HepG2 (cell line): Measurements from ENCODE around the gene PLA2G4F. TPM values are rescaled to one million over a fixed set of nuclear protein-coding genes. Genes with fewer than 3 reads are reported as not detected.

Experiments
- GATAD2A ChIP-seq: IDR thresholded peaks from 2 replicates; pipeline ENCODE4 v1.6.1; 2016
- NCOA1 ChIP-seq: sonication (generic); formaldehyde crosslinking; IDR thresholded peaks from 2 replicates; pipeline ENCODE4 v1.9.0; 2021; ENCODE audit warnings: missing genetic modification reagents
- PCBP2 ChIP-seq: fragments of 200-400 bp; formaldehyde crosslinking; optimal IDR thresholded peaks from 2 replicates; pipeline ENCODE3; 2018; ENCODE audit warnings: low read length, low read depth; ENCODE audit not compliant: poor library complexity, severe bottlenecking
- PTBP1 ChIP-seq: fragments of 200-400 bp; formaldehyde crosslinking; IDR thresholded peaks from 2 replicates; pipeline ENCODE4 v1.6.1; 2018; ENCODE audit warnings: low read length, low read depth; ENCODE audit not compliant: poor library complexity, severe bottlenecking
- SMARCE1 ChIP-seq: fragments of 450-650 bp; IDR thresholded peaks from 2 replicates; pipeline ENCODE4 v1.6.1; 2017; ENCODE audit warnings: borderline replicate concordance
- THAP8 ChIP-seq: sonication (generic); formaldehyde crosslinking; IDR thresholded peaks from 2 replicates; pipeline ENCODE4 v1.5.1; 2020; ENCODE audit warnings: missing genetic modification reagents, mild to moderate bottlenecking, borderline replicate concordance
- WIZ ChIP-seq: sonication (generic); formaldehyde crosslinking; IDR thresholded peaks from 2 replicates; pipeline ENCODE4 v1.5.1; 2020; ENCODE audit warnings: mild to moderate bottlenecking, missing genetic modification reagents
- ZBTB39 ChIP-seq: sonication (generic); formaldehyde crosslinking; IDR thresholded peaks from 2 replicates; pipeline ENCODE4 v1.5.0; 2020; ENCODE audit warnings: missing genetic modification reagents
- ZNF17 ChIP-seq: sonication (generic); formaldehyde crosslinking; IDR thresholded peaks from 2 replicates; pipeline ENCODE4 v1.5.0; 2020; ENCODE audit warnings: mild to moderate bottlenecking, missing genetic modification reagents
- ZNF331 ChIP-seq: sonication (generic); formaldehyde crosslinking; IDR thresholded peaks from 2 replicates; pipeline ENCODE4 v1.4.0; 2020; ENCODE audit warnings: missing genetic modification reagents
- ZNF343 ChIP-seq: sonication (generic); formaldehyde crosslinking; IDR thresholded peaks from 2 replicates; pipeline ENCODE4 v1.4.0; 2020; ENCODE audit warnings: mild to moderate bottlenecking, missing genetic modification reagents
- ZNF646 ChIP-seq: sonication (generic); formaldehyde crosslinking; IDR thresholded peaks from 2 replicates; pipeline ENCODE4 v1.9.0; 2021; ENCODE audit warnings: mild to moderate bottlenecking, missing genetic modification reagents
- ZNF687 ChIP-seq: sonication (generic); formaldehyde crosslinking; IDR thresholded peaks from 2 replicates; pipeline ENCODE4 v1.5.1; 2020; ENCODE audit warnings: mild to moderate bottlenecking, missing genetic modification reagents, moderate library complexity
- ZNF709 ChIP-seq: sonication (generic); formaldehyde crosslinking; IDR thresholded peaks from 2 replicates; pipeline ENCODE4 v1.5.0; 2020; ENCODE audit warnings: mild to moderate bottlenecking, missing genetic modification reagents
- ZSCAN29 ChIP-seq: sonication (generic); formaldehyde crosslinking; conservative IDR thresholded peaks from 2 replicates; pipeline ENCODE4 v1.4.0; 2020; ENCODE audit warnings: mild to moderate bottlenecking, missing genetic modification reagents
- polyA plus RNA-seq, 8 experiments: library from polyadenylated mRNA; depleted of rRNA in 3 of 8; stranded (reverse) in 7 of 8; unstranded in 1 of 8; fragments of >200 nt; fragmentation: Illumina TruSeq in 4 of 8; extraction: Trizol in 4 of 8; gene quantifications; 2 replicates each; pipeline versions ENCODE4 v1.2.1 to v1.2.3, GENCODE V29; 2011 to 2016; ENCODE audit warnings: low read depth in 4 of 8, missing spikeins in 1 of 8, mixed read lengths in 1 of 8; ENCODE audit not compliant: insufficient read depth in 1 of 8
- total RNA-seq, 5 experiments: library from RNA; depleted of rRNA; stranded (reverse); fragments of >200 nt; fragmentation: Illumina TruSeq; extraction: Trizol; gene quantifications; 2 replicates each; pipeline ENCODE4 v1.2.3, GENCODE V29; 2016; ENCODE audit warnings: low read depth in 1 of 5
- TF ChIP-seq, protein P1 (sequence below): sonication (generic); formaldehyde crosslinking; IDR thresholded peaks from 2 replicates; pipeline ENCODE4 v1.5.0; 2020; ENCODE audit warnings: missing genetic modification reagents

Gene PLA2G4F
- total and polyA plus RNA-seq, 2 of the 13 experiments (the other 11 are each of a cell fraction or from before 2014, with no cell fraction given): 0.07 TPM; not detected in 1

DNA sequence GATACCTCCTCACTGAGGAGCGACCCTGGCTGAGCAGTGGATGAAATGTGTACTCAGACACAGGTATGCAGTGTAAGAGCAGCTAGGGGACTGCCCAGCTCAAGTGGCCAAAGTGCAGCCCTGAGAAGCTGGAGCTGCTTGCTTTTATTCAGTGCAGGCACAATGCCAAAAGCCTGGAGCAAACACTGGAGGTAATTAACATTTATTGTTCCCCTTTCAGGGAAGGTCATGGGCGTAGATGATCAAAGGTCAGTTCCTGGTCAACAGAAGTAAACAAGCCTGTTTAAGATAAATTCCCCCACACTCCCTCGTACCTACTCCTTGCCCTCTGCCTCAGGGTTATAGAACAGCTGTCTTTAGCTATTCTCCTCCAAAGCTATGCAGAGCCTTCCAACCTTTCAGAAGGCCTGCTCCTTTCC, 17.5 kb downstream of the PLA2G4F start (continued):
- TF ChIP-seq, protein P1, sequence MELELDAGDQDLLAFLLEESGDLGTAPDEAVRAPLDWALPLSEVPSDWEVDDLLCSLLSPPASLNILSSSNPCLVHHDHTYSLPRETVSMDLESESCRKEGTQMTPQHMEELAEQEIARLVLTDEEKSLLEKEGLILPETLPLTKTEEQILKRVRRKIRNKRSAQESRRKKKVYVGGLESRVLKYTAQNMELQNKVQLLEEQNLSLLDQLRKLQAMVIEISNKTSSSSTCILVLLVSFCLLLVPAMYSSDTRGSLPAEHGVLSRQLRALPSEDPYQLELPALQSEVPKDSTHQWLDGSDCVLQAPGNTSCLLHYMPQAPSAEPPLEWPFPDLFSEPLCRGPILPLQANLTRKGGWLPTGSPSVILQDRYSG (CRISPR knock-in tag): no peak
- no peak for TF ChIP-seq ZBTB39 (CRISPR knock-in tag)
- TF ChIP-seq ZNF343 (CRISPR knock-in tag): peak; percentile 64; the same call in 1 of the 2 replicates
- peak; percentile 91 for TF ChIP-seq GATAD2A (CRISPR knock-in tag)
- no peak for TF ChIP-seq ZSCAN29 (CRISPR knock-in tag)
- TF ChIP-seq ZNF17 (CRISPR knock-in tag): no peak
- no peak for TF ChIP-seq ZNF709 (CRISPR knock-in tag)
- no peak for TF ChIP-seq PTBP1
- no peak for TF ChIP-seq ZNF687 (CRISPR knock-in tag)
- TF ChIP-seq ZNF646 (CRISPR knock-in tag): no peak
- TF ChIP-seq NCOA1: no peak
- TF ChIP-seq PCBP2: no peak
- peak; percentile 94 for TF ChIP-seq ZNF331 (CRISPR knock-in tag)
- no peak for TF ChIP-seq WIZ
- no peak for TF ChIP-seq THAP8
- TF ChIP-seq SMARCE1: no peak
